ENCODE measurements around the gene GRIN3A. TPM values are rescaled to one million over a fixed set of nuclear protein-coding genes. Genes with fewer than 3 reads are reported as not detected.
"Not testable (repeated sequence)": the region's sequence is repeated elsewhere in the genome, so short reads cannot be mapped to it uniquely, and the experiment has no call there.

The GRIN3A gene
- polyA plus RNA-seq, 2 donors, result under 0.01 TPM; not detected in 1

- Histone ChIP-seq H3K36me3 (ENCODE audit: control insufficient read depth in 2 of 2, insufficient read depth in 2 of 2, low read length in 1 of 2) (no peaks in the 10 kb centered on the region), H3K27ac (ENCODE audit: low read depth in 2 of 2, low read length in 1 of 2) (no peak overlapping the region), H3K4me1 (ENCODE audit: control insufficient read depth in 2 of 2, insufficient read depth in 2 of 2, low read length in 1 of 2) (peaks cover 4 to 11% of the 10 kb centered on the region in 2 donors), H3K27me3 (ENCODE audit: control insufficient read depth in 1 of 2, insufficient read depth in 2 of 2, low read length in 2 of 2) (peaks cover 4 to 11% of the 10 kb centered on the region in 2 donors), H3K9me3 (ENCODE audit: control insufficient read depth in 2 of 2, insufficient read depth in 1 of 2, low read depth in 1 of 2, low read length in 1 of 2) (peaks cover 0 to 3% of the 10 kb centered on the region in 2 donors), H3K4me3 (ENCODE audit: low read depth in 1 of 2, low read length in 2 of 2) (no peak overlapping the region)
- 17 to 20% methylated on average over 31 to 32 of the region's 32 CpGs for WGBS, 2 donors
These were observed 1.2 kb downstream of the GRIN3A start for GRCh38 chr9:101737165-101737704.

GRCh38 chr9:101736717-101737116, 1.7 kb downstream of the GRIN3A start:
- 8 to 10% methylated on average over 14 of the region's 14 CpGs for WGBS, 2 donors
- Histone ChIP-seq H3K27ac (ENCODE audit: low read depth in 2 of 2, low read length in 1 of 2) (no peak overlapping the region), H3K4me3 (ENCODE audit: low read depth in 1 of 2, low read length in 2 of 2) (no peak overlapping the region), H3K4me1 (ENCODE audit: control insufficient read depth in 2 of 2, insufficient read depth in 2 of 2, low read length in 1 of 2) (peaks cover 4 to 11% of the 10 kb centered on the region in 2 donors), H3K9me3 (ENCODE audit: control insufficient read depth in 2 of 2, insufficient read depth in 1 of 2, low read depth in 1 of 2, low read length in 1 of 2) (peaks cover 0 to 3% of the 10 kb centered on the region in 2 donors), H3K36me3 (ENCODE audit: control insufficient read depth in 2 of 2, insufficient read depth in 2 of 2, low read length in 1 of 2) (no peaks in the 10 kb centered on the region), H3K27me3 (ENCODE audit: control insufficient read depth in 1 of 2, insufficient read depth in 2 of 2, low read length in 2 of 2) (peaks cover 4 to 11% of the 10 kb centered on the region in 2 donors)

GRCh38 chr9:101731429-101731828, 7.0 kb downstream of the GRIN3A start:
- no peaks in the 10 kb centered on the region for H3K36me3 ChIP-seq (ENCODE audit: control insufficient read depth in 2 of 2, insufficient read depth in 2 of 2, low read length in 1 of 2)
- no peaks in the 10 kb centered on the region for H3K27me3 ChIP-seq (ENCODE audit: control insufficient read depth in 1 of 2, insufficient read depth in 2 of 2, low read length in 2 of 2)
- 45 to 82% methylated on average over 1 of the region's 1 CpG for WGBS, 2 donors
- H3K4me3 ChIP-seq (ENCODE audit: low read depth in 1 of 2, low read length in 2 of 2), result no peak overlapping the region
- H3K27ac ChIP-seq (ENCODE audit: low read depth in 2 of 2, low read length in 1 of 2), result no peak overlapping the region
- no peaks in the 10 kb centered on the region for H3K4me1 ChIP-seq (ENCODE audit: control insufficient read depth in 2 of 2, insufficient read depth in 2 of 2, low read length in 1 of 2)
- no peaks in the 10 kb centered on the region for H3K9me3 ChIP-seq (ENCODE audit: control insufficient read depth in 2 of 2, insufficient read depth in 1 of 2, low read depth in 1 of 2, low read length in 1 of 2)

- Histone ChIP-seq H3K27ac (ENCODE audit: low read depth in 2 of 2, low read length in 1 of 2) (no peak overlapping the region), H3K9me3 (ENCODE audit: control insufficient read depth in 2 of 2, insufficient read depth in 1 of 2, low read depth in 1 of 2, low read length in 1 of 2) (no peaks in the 10 kb centered on the region), H3K4me1 (ENCODE audit: control insufficient read depth in 2 of 2, insufficient read depth in 2 of 2, low read length in 1 of 2) (no peaks in the 10 kb centered on the region), H3K4me3 (ENCODE audit: low read depth in 1 of 2, low read length in 2 of 2) (no peak overlapping the region), H3K27me3 (ENCODE audit: control insufficient read depth in 1 of 2, insufficient read depth in 2 of 2, low read length in 2 of 2) (no peaks in the 10 kb centered on the region), H3K36me3 (ENCODE audit: control insufficient read depth in 2 of 2, insufficient read depth in 2 of 2, low read length in 1 of 2) (no peaks in the 10 kb centered on the region)
- 34 to 35% methylated on average over 4 of the region's 4 CpGs for WGBS, 2 donors
These were observed 10.6 kb downstream of the GRIN3A start for GRCh38 chr9:101727612-101728524.

- H3K27ac ChIP-seq (ENCODE audit: low read depth in 2 of 2, low read length in 1 of 2); H3K9me3 ChIP-seq (ENCODE audit: control insufficient read depth in 2 of 2, insufficient read depth in 1 of 2, low read depth in 1 of 2, low read length in 1 of 2); H3K4me3 ChIP-seq (ENCODE audit: low read depth in 1 of 2, low read length in 2 of 2); H3K27me3 ChIP-seq (ENCODE audit: control insufficient read depth in 1 of 2, insufficient read depth in 2 of 2, low read length in 2 of 2); H3K36me3 ChIP-seq (ENCODE audit: control insufficient read depth in 2 of 2, insufficient read depth in 2 of 2, low read length in 1 of 2); H3K4me1 ChIP-seq (ENCODE audit: control insufficient read depth in 2 of 2, insufficient read depth in 2 of 2, low read length in 1 of 2): not testable (repeated sequence)
- WGBS, 2 donors, result 95 to 96% methylated on average over 21 to 30 of the region's 30 CpGs
These were observed 14.2 kb downstream of the GRIN3A start for GRCh38 chr9:101724271-101724670.

- H3K9me3 ChIP-seq (ENCODE audit: control insufficient read depth in 2 of 2, insufficient read depth in 1 of 2, low read depth in 1 of 2, low read length in 1 of 2), result no peaks in the 10 kb centered on the region
- H3K4me3 ChIP-seq (ENCODE audit: low read depth in 1 of 2, low read length in 2 of 2), result no peak overlapping the region
- WGBS, 2 donors, result 49 to 66% methylated on average over 2 of the region's 2 CpGs
These were observed 20.3 kb downstream of the GRIN3A start for GRCh38 chr9:101718192-101718591.

GRCh38 chr9:101716629-101717028, 21.8 kb downstream of the GRIN3A start:
- H3K9me3 ChIP-seq (ENCODE audit: control insufficient read depth in 2 of 2, insufficient read depth in 1 of 2, low read depth in 1 of 2, low read length in 1 of 2), result no peaks in the 10 kb centered on the region
- H3K27ac ChIP-seq (ENCODE audit: low read depth in 2 of 2, low read length in 1 of 2), result no peak overlapping the region
- H3K27me3 ChIP-seq (ENCODE audit: control insufficient read depth in 1 of 2, insufficient read depth in 2 of 2, low read length in 2 of 2), result no peaks in the 10 kb centered on the region
- H3K4me1 ChIP-seq (ENCODE audit: control insufficient read depth in 2 of 2, insufficient read depth in 2 of 2, low read length in 1 of 2), result no peaks in the 10 kb centered on the region
- H3K36me3 ChIP-seq (ENCODE audit: control insufficient read depth in 2 of 2, insufficient read depth in 2 of 2, low read length in 1 of 2), result no peaks in the 10 kb centered on the region
- H3K4me3 ChIP-seq (ENCODE audit: low read depth in 1 of 2, low read length in 2 of 2), result no peak overlapping the region
- 27 to 29% methylated on average over 2 of the region's 2 CpGs for WGBS, 2 donors

More at GRCh38 chr9:101718192-101718591, 20.3 kb downstream of the GRIN3A start:
- Histone ChIP-seq H3K36me3 (ENCODE audit: control insufficient read depth in 2 of 2, insufficient read depth in 2 of 2, low read length in 1 of 2) (no peaks in the 10 kb centered on the region), H3K27ac (ENCODE audit: low read depth in 2 of 2, low read length in 1 of 2) (no peak overlapping the region), H3K27me3 (ENCODE audit: control insufficient read depth in 1 of 2, insufficient read depth in 2 of 2, low read length in 2 of 2) (no peaks in the 10 kb centered on the region), H3K4me1 (ENCODE audit: control insufficient read depth in 2 of 2, insufficient read depth in 2 of 2, low read length in 1 of 2) (no peaks in the 10 kb centered on the region)

GRCh38 chr9:101711330-101711941, 27.0 kb downstream of the GRIN3A start:
- Histone ChIP-seq H3K4me3 (ENCODE audit: low read depth in 1 of 2, low read length in 2 of 2) (no peak overlapping the region), H3K9me3 (ENCODE audit: control insufficient read depth in 2 of 2, insufficient read depth in 1 of 2, low read depth in 1 of 2, low read length in 1 of 2) (no peaks in the 10 kb centered on the region), H3K4me1 (ENCODE audit: control insufficient read depth in 2 of 2, insufficient read depth in 2 of 2, low read length in 1 of 2) (no peaks in the 10 kb centered on the region), H3K36me3 (ENCODE audit: control insufficient read depth in 2 of 2, insufficient read depth in 2 of 2, low read length in 1 of 2) (no peaks in the 10 kb centered on the region), H3K27me3 (ENCODE audit: control insufficient read depth in 1 of 2, insufficient read depth in 2 of 2, low read length in 2 of 2) (no peaks in the 10 kb centered on the region), H3K27ac (ENCODE audit: low read depth in 2 of 2, low read length in 1 of 2) (no peak overlapping the region)
- WGBS, 2 donors, result 65 to 69% methylated on average over 10 of the region's 10 CpGs

GRCh38 chr9:101708855-101709254, 29.6 kb downstream of the GRIN3A start:
- WGBS, 2 donors, result 80 to 81% methylated on average over 2 of the region's 2 CpGs
- no peaks in the 10 kb centered on the region for H3K9me3 ChIP-seq (ENCODE audit: control insufficient read depth in 2 of 2, insufficient read depth in 1 of 2, low read depth in 1 of 2, low read length in 1 of 2)
- H3K27me3 ChIP-seq (ENCODE audit: control insufficient read depth in 1 of 2, insufficient read depth in 2 of 2, low read length in 2 of 2), result no peaks in the 10 kb centered on the region
- H3K4me1 ChIP-seq (ENCODE audit: control insufficient read depth in 2 of 2, insufficient read depth in 2 of 2, low read length in 1 of 2), result peaks cover 0 to 5% of the 10 kb centered on the region in 2 donors
- H3K36me3 ChIP-seq (ENCODE audit: control insufficient read depth in 2 of 2, insufficient read depth in 2 of 2, low read length in 1 of 2), result no peaks in the 10 kb centered on the region
- no peak overlapping the region for H3K4me3 ChIP-seq (ENCODE audit: low read depth in 1 of 2, low read length in 2 of 2)
- no peak overlapping the region for H3K27ac ChIP-seq (ENCODE audit: low read depth in 2 of 2, low read length in 1 of 2)
